Hepatocyte (in vitro differentiated cells): ENCODE measurements around the gene PREPL. TPM values are rescaled to one million over a fixed set of nuclear protein-coding genes. Genes with fewer than 3 reads are reported as not detected.

Source experiments
- DNase-seq: peaks from one replicate; pipeline ENCODE4 v3.0.0-alpha.2; 2016; ENCODE audit warnings: low spot score
- H2AFZ ChIP-seq: fragments of 200-600 bp; sonication (generic); 2 replicates; pipeline ENCODE4 v1.6.0; 2016; ENCODE audit warnings: antibody characterized with exemption, mild to moderate bottlenecking
- H3K27ac ChIP-seq: fragments of 200-600 bp; sonication (generic); 2 replicates; pipeline ENCODE4 v1.5.1; 2016; ENCODE audit warnings: mild to moderate bottlenecking
- H3K27me3 ChIP-seq: fragments of 200-600 bp; sonication (generic); 2 replicates; pipeline ENCODE4 v1.6.1; 2016
- H3K36me3 ChIP-seq: fragments of 200-600 bp; sonication (generic); replicated peaks from 2 replicates; pipeline ENCODE4 v1.5.1; 2016; ENCODE audit warnings: low read depth; ENCODE audit not compliant: insufficient read depth
- H3K4me1 ChIP-seq: fragments of 200-600 bp; sonication (generic); 2 replicates; pipeline ENCODE4 v1.5.1; 2016; ENCODE audit warnings: mild to moderate bottlenecking, moderate library complexity; ENCODE audit not compliant: insufficient read depth
- H3K4me2 ChIP-seq: fragments of 200-600 bp; sonication (generic); 2 replicates; pipeline ENCODE4 v1.6.0; 2016
- H3K4me3 ChIP-seq: fragments of 200-600 bp; sonication (generic); 2 replicates; pipeline ENCODE4 v1.5.1; 2016; ENCODE audit warnings: mild to moderate bottlenecking
- H3K79me2 ChIP-seq: fragments of 200-600 bp; sonication (generic); 2 replicates; pipeline ENCODE4 v1.6.0; 2017; ENCODE audit warnings: mild to moderate bottlenecking
- H3K9me2 ChIP-seq: fragments of 200-600 bp; sonication (generic); replicated peaks from 2 replicates; pipeline ENCODE4 v1.6.0; 2017; ENCODE audit warnings: mild to moderate bottlenecking; ENCODE audit not compliant: insufficient read depth
- H3K9me3 ChIP-seq: fragments of 200-600 bp; sonication (generic); 2 replicates; pipeline ENCODE4 v1.5.1; 2016; ENCODE audit warnings: low read depth, mild to moderate bottlenecking
- H4K20me1 ChIP-seq: fragments of 200-600 bp; sonication (generic); 2 replicates; pipeline ENCODE4 v1.6.0; 2016; ENCODE audit warnings: mild to moderate bottlenecking; ENCODE audit not compliant: insufficient read depth, poor library complexity, severe bottlenecking
- EZH2 ChIP-seq: fragments of 200-600 bp; sonication (generic); IDR thresholded peaks from 2 replicates; pipeline ENCODE4 v1.6.1; 2016; ENCODE audit warnings: antibody characterized with exemption, mild to moderate bottlenecking, borderline replicate concordance
- EZH2phosphoT487 ChIP-seq: fragments of 200-600 bp; sonication (generic); IDR thresholded peaks from one replicate; pipeline ENCODE4 v1.6.1; 2018; ENCODE audit warnings: antibody characterized with exemption, mild to moderate bottlenecking, low read depth, moderate library complexity; ENCODE audit not compliant: unreplicated experiment, severe bottlenecking
- WGBS: methylation state at CpG from one replicate; pipeline ENCODE4 v1.1.6; 2016; ENCODE audit warnings: low lambda C conversion rate; ENCODE audit errors: missing lambda C conversion rate; 5-methylcytosine and 5-hydroxymethylcytosine counted together
- polyA plus RNA-seq: library from polyadenylated mRNA; unstranded; fragments of >200 nt; fragmentation: Nextera tagmentation; extraction: Ambion mirVana; gene quantifications from 2 replicates; pipeline ENCODE4 v1.2.1, GENCODE V29; 2016
- total RNA-seq: library from RNA; depleted of rRNA; stranded (reverse); fragments of >200 nt; gene quantifications from 2 replicates; pipeline ENCODE4 v1.2.3, GENCODE V29; 2014
- TF ChIP-seq, protein P1 (sequence below): fragments of 200-600 bp; sonication (generic); IDR thresholded peaks from 2 replicates; pipeline ENCODE4 v1.5.1; 2016; ENCODE audit warnings: antibody characterized with exemption, mild to moderate bottlenecking; ENCODE audit not compliant: poor library complexity

PREPL gene
- total and polyA plus RNA-seq, 2 experiments from 2014 or later: 21.7 to 44.3 TPM

DNA sequence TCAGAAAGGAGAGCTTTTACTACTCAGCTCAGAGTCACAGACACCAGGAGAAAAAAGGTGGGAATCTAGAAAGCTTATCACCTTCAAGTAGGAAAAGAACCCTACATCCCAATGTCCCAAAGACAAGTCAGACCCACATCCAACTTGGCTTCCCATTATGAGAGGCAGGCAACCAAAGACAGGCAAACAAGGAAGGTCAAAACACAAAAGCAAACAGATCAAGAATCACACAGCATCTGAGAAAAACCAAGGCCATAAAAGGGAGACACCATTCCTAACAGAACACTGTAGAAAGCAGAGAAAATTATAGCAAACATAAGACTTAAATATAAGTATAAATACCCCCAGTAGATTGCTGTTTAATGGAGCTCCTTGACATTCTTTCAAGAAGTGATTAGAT lies 45.3 kb downstream of the PREPL start:
- no peak overlapping the region for H3K4me2 ChIP-seq
- DNase-seq: no peak
- H3K36me3 ChIP-seq: peaks cover 5% of the 10 kb centered on the region
- no peaks in the 10 kb centered on the region for H3K79me2 ChIP-seq
- H3K4me1 ChIP-seq: no peaks in the 10 kb centered on the region
- no peak overlapping the region for H2AFZ ChIP-seq
- no peaks in the 10 kb centered on the region for H4K20me1 ChIP-seq
- no peak overlapping the region for H3K27ac ChIP-seq
- TF ChIP-seq EZH2: no peak
- TF ChIP-seq EZH2phosphoT487: no peak
- TF ChIP-seq, protein P1, sequence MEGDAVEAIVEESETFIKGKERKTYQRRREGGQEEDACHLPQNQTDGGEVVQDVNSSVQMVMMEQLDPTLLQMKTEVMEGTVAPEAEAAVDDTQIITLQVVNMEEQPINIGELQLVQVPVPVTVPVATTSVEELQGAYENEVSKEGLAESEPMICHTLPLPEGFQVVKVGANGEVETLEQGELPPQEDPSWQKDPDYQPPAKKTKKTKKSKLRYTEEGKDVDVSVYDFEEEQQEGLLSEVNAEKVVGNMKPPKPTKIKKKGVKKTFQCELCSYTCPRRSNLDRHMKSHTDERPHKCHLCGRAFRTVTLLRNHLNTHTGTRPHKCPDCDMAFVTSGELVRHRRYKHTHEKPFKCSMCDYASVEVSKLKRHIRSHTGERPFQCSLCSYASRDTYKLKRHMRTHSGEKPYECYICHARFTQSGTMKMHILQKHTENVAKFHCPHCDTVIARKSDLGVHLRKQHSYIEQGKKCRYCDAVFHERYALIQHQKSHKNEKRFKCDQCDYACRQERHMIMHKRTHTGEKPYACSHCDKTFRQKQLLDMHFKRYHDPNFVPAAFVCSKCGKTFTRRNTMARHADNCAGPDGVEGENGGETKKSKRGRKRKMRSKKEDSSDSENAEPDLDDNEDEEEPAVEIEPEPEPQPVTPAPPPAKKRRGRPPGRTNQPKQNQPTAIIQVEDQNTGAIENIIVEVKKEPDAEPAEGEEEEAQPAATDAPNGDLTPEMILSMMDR: no peak
- H3K4me3 ChIP-seq: no peak overlapping the region
- no peaks in the 10 kb centered on the region for H3K27me3 ChIP-seq
- peaks cover 16% of the 10 kb centered on the region for H3K9me3 ChIP-seq
- no peaks in the 10 kb centered on the region for H3K9me2 ChIP-seq

DNA sequence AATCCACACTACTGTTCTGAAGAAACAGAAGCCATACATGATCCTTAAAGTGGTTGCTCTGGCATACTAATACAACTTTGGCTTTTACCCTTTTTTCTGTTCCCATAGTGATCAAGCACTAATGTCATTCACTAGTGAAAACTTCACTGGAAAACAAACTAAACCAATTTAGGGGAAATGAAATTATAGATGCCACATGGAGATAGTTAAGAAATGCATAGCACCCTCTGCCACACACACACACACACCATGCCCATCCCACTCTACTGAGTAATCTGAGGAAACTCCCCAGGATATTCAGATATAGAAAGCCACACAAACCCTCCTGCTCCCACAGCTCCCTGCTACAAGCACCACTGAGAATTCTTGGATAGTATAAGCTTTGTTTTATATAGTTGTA lies 46.9 kb downstream of the PREPL start:
- TF ChIP-seq EZH2 (no peak), EZH2phosphoT487 (no peak)
- TF ChIP-seq, protein P1: no peak
- Histone ChIP-seq H3K79me2 (no peaks in the 10 kb centered on the region), H3K4me2 (no peak overlapping the region), H2AFZ (no peak overlapping the region), H3K27ac (no peak overlapping the region), H3K9me3 (peaks cover 24% of the 10 kb centered on the region), H3K36me3 (peaks cover 5% of the 10 kb centered on the region), H3K4me3 (no peak overlapping the region), H3K9me2 (no peaks in the 10 kb centered on the region), H4K20me1 (no peaks in the 10 kb centered on the region), H3K27me3 (no peaks in the 10 kb centered on the region), H3K4me1 (no peaks in the 10 kb centered on the region)
- DNase-seq: no peak

DNA sequence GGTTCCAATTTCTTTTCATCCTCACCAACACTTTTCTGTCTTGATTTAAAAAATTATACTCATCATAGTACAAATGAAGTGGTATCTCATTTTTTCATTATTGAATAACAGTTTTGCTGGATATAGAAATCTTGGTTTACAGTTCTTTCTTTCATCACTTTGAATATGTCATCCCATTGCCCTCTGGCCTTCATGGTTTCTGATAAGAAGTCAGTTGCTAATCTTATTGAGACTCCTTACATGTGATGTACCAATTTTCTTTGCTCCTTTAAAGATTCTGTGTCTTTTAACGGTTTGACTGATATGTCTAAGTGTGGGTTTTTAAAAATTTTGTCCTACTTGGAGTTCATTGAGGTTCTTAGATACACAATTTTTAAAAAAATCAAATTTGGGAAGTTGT lies 51.0 kb downstream of the PREPL start:
- TF ChIP-seq, protein P1: no peak
- TF ChIP-seq EZH2phosphoT487 (no peak), EZH2 (no peak)
- Histone ChIP-seq H2AFZ (no peak overlapping the region), H3K4me2 (no peak overlapping the region), H4K20me1 (no peaks in the 10 kb centered on the region), H3K79me2 (no peaks in the 10 kb centered on the region), H3K4me3 (no peak overlapping the region), H3K27ac (no peak overlapping the region), H3K27me3 (no peaks in the 10 kb centered on the region), H3K9me3 (peaks cover 26% of the 10 kb centered on the region), H3K36me3 (peaks cover 5% of the 10 kb centered on the region), H3K4me1 (no peaks in the 10 kb centered on the region), H3K9me2 (no peaks in the 10 kb centered on the region)
- DNase-seq: no peak
- 100% methylated on average over 1 of the region's 1 CpG for WGBS

DNA sequence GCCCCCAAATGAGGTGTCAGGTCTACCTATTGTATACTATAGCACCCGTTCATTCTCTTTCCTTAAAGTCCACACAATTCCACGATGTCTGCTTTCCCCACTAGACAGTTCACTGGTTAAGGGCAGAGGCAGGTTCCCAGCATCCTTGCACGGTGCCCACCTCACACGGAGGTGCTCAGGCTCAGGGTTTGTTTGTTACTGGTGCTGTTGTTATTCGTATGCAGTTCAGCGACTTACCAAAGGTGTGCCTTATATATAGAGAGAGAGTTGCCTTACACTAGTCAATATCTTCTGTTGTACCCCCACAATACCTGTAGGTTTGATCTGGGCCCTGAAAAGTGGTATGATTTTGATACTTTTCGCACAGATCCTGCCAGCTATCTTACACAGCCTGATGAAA lies 55.4 kb downstream of the PREPL start:
- WGBS: 88% methylated on average over 7 of the region's 7 CpGs
- TF ChIP-seq, protein P1: no peak
- TF ChIP-seq EZH2phosphoT487: no peak

More for the DNA sequence above, 55.4 kb downstream of the PREPL start:
- Histone ChIP-seq H3K9me2 (no peaks in the 10 kb centered on the region), H3K4me2 (no peak overlapping the region), H3K36me3 (no peaks in the 10 kb centered on the region), H3K9me3 (peaks cover 10% of the 10 kb centered on the region), H3K27me3 (no peaks in the 10 kb centered on the region), H3K79me2 (no peaks in the 10 kb centered on the region), H3K4me3 (no peak overlapping the region), H3K27ac (no peak overlapping the region), H2AFZ (no peak overlapping the region), H3K4me1 (no peaks in the 10 kb centered on the region), H4K20me1 (no peaks in the 10 kb centered on the region)
- no peak for DNase-seq
